Karpas-422 (cell line): ENCODE results near the gene SENP5. TPM values are rescaled to one million over a fixed set of nuclear protein-coding genes. Genes with fewer than 3 reads are reported as not detected.

Experiments
- DNase-seq: peaks from one replicate; pipeline ENCODE4 v3.0.0-alpha.2; 2015
- H2AFZ ChIP-seq: fragments of 200-600 bp; sonication (generic); 2 replicates; pipeline ENCODE4 v1.6.1; 2014; ENCODE audit warnings: antibody characterized with exemption, low read length, mixed read lengths
- H3K27ac ChIP-seq: fragments of 200-600 bp; sonication (generic); 2 replicates; pipeline ENCODE4 v1.5.1; 2014; ENCODE audit warnings: mild to moderate bottlenecking, low read length, moderate library complexity
- H3K27me3 ChIP-seq: fragments of 200-600 bp; sonication (generic); 2 replicates; pipeline ENCODE4 v1.6.1; 2014; ENCODE audit warnings: low read length, mixed read lengths
- H3K36me3 ChIP-seq: fragments of 200-600 bp; sonication (generic); 2 replicates; pipeline ENCODE4 v1.6.1; 2014; ENCODE audit warnings: low read length, mixed read lengths; ENCODE audit not compliant: insufficient read depth
- H3K4me1 ChIP-seq: fragments of 200-600 bp; sonication (generic); 2 replicates; pipeline ENCODE4 v1.6.1; 2014; ENCODE audit warnings: mild to moderate bottlenecking, low read length, mixed read lengths
- H3K4me2 ChIP-seq: fragments of 200-600 bp; sonication (generic); 2 replicates; pipeline ENCODE4 v1.6.1; 2014; ENCODE audit warnings: low read length, low read depth, mild to moderate bottlenecking; ENCODE audit not compliant: poor library complexity, severe bottlenecking
- H3K4me3 ChIP-seq: fragments of 200-600 bp; sonication (generic); 2 replicates; pipeline ENCODE4 v1.5.1; 2014; ENCODE audit warnings: mild to moderate bottlenecking, antibody characterized with exemption, low read length, mixed read lengths
- H3K79me2 ChIP-seq: fragments of 200-600 bp; sonication (generic); 2 replicates; pipeline ENCODE4 v1.6.1; 2014; ENCODE audit warnings: mild to moderate bottlenecking, low read length, mixed read lengths
- H3K9ac ChIP-seq: fragments of 200-600 bp; sonication (generic); 2 replicates; pipeline ENCODE4 v1.6.0; 2014; ENCODE audit warnings: low read length
- H3K9me2 ChIP-seq: fragments of 200-600 bp; sonication (generic), shearing (Covaris generic); replicated peaks from 2 replicates; pipeline ENCODE4 v1.6.0; 2014; ENCODE audit warnings: mild to moderate bottlenecking, low read length, moderate library complexity; ENCODE audit not compliant: insufficient read depth
- H3K9me3 ChIP-seq: fragments of 300-700, 200-600 bp; sonication (generic); 2 replicates; pipeline ENCODE4 v1.6.1; 2014; ENCODE audit warnings: low read length, mixed read lengths
- H4K20me1 ChIP-seq: fragments of 200-600 bp; sonication (generic); 2 replicates; pipeline ENCODE4 v1.6.1; 2014; ENCODE audit warnings: mild to moderate bottlenecking, antibody characterized with exemption, low read length, low read depth; ENCODE audit not compliant: insufficient read depth
- total RNA-seq: library from RNA; depleted of rRNA; stranded (reverse); fragments of >200 nt; shearing (Covaris generic); gene quantifications from 2 replicates; pipeline ENCODE4 v1.2.3, GENCODE V29; 2014; ENCODE audit warnings: low replicate concordance

SENP5 gene
- total RNA-seq, 1 experiment from 2014 or later: 73.3 TPM

DNA sequence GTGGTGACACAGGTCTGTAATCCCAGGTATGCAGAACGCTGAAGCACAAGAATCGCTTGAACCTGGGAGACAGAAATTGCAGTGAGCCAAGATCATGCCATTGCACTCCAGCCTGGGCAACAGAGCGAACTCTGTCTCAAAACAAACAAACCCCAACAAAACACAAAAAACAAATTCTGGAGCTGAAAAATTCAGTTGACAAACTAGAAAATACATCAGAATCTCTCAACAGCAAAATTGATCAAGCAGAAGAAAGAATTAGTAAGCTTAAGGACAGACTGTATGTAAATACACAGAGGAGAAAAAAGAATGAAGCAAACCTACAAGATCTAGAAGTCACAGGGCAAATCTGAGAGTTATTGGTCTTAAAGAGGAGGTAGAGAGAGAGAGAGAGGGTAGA lies 49.3 kb downstream of the SENP5 start:
- H3K27me3 ChIP-seq: no peaks in the 10 kb centered on the region
- peaks cover 29% of the 10 kb centered on the region for H3K36me3 ChIP-seq
- no peak overlapping the region for H3K4me2 ChIP-seq
- no peak for DNase-seq
- no peak overlapping the region for H3K9ac ChIP-seq
- peaks cover 15% of the 10 kb centered on the region for H3K4me1 ChIP-seq
- peaks cover 14% of the 10 kb centered on the region for H3K9me3 ChIP-seq
- no peaks in the 10 kb centered on the region for H3K9me2 ChIP-seq
- H3K79me2 ChIP-seq: 0 out of 2 replicates have a peak, but pooled peaks cover 4% of the 10 kb centered on the region
- H2AFZ ChIP-seq: no peak overlapping the region
- H3K4me3 ChIP-seq: no peak overlapping the region
- no peak overlapping the region for H3K27ac ChIP-seq
- H4K20me1 ChIP-seq: no peaks in the 10 kb centered on the region

DNA sequence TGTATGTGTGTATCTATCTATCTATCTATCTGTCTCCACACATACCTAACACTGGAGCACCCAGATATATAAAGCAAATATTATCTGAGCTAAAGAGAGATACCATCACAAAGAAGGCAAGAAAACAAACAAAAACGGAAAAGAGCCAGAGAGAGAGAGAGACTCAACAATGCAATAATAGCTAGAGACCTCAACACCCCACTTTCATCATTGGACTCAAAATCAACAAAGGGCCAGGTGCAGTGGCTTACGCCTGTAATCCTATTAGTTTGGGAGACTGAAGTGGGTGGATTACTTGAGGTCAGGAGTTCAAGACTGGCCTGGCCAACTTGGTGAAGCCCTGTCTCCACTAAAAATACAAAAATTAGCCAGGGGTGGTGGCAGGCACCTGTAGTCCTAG lies 51.2 kb downstream of the SENP5 start:
- DNase-seq: no peak
- no peak overlapping the region for H2AFZ ChIP-seq
- H3K27ac ChIP-seq: no peak overlapping the region
- no peaks in the 10 kb centered on the region for H3K27me3 ChIP-seq
- no peaks in the 10 kb centered on the region for H4K20me1 ChIP-seq
- no peak overlapping the region for H3K4me3 ChIP-seq
- H3K4me2 ChIP-seq: no peak overlapping the region
- H3K9me3 ChIP-seq: peaks cover 14% of the 10 kb centered on the region
- no peak overlapping the region for H3K9ac ChIP-seq
- peaks cover 15% of the 10 kb centered on the region for H3K4me1 ChIP-seq
- 0 out of 2 replicates have a peak, but pooled peaks cover 6% of the 10 kb centered on the region for H3K79me2 ChIP-seq
- peaks cover 27% of the 10 kb centered on the region for H3K36me3 ChIP-seq
- no peaks in the 10 kb centered on the region for H3K9me2 ChIP-seq

DNA sequence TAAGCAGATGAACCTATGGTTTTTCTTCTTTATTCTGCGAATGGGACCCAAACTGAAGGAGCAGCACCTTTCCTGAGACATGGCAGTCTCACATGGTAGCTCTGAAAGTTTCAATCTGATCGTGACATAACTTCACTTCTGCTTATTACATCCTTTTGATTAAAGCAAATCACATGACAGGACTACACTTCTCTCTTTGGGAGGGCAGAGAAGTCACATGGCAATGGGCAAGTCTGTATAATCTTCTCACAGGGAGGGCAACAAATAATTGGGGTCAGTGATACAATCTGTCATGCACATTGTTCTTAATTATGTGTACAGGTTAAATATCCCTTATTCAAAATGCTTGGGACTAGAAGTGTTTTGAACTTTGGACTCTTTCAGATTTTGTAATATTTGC lies 53.0 kb downstream of the SENP5 start:
- H3K27me3 ChIP-seq: no peaks in the 10 kb centered on the region
- H3K9me2 ChIP-seq: no peaks in the 10 kb centered on the region
- 0 out of 2 replicates have a peak, but pooled peaks cover 6% of the 10 kb centered on the region for H3K79me2 ChIP-seq
- H3K4me2 ChIP-seq: peak overlapping the region; percentile 0
- peaks cover 14% of the 10 kb centered on the region for H3K36me3 ChIP-seq
- H3K4me1 ChIP-seq: peaks cover 15% of the 10 kb centered on the region
- no peak overlapping the region for H2AFZ ChIP-seq
- peaks cover 4% of the 10 kb centered on the region; the same call in 1 of the 2 replicates for H3K9me3 ChIP-seq
- DNase-seq: peak; percentile 72
- H3K4me3 ChIP-seq: no peak overlapping the region
- peak overlapping the region; percentile 10; the same call in 1 of the 2 replicates for H3K27ac ChIP-seq
- H3K9ac ChIP-seq: no peak overlapping the region
- H4K20me1 ChIP-seq: no peaks in the 10 kb centered on the region

DNA sequence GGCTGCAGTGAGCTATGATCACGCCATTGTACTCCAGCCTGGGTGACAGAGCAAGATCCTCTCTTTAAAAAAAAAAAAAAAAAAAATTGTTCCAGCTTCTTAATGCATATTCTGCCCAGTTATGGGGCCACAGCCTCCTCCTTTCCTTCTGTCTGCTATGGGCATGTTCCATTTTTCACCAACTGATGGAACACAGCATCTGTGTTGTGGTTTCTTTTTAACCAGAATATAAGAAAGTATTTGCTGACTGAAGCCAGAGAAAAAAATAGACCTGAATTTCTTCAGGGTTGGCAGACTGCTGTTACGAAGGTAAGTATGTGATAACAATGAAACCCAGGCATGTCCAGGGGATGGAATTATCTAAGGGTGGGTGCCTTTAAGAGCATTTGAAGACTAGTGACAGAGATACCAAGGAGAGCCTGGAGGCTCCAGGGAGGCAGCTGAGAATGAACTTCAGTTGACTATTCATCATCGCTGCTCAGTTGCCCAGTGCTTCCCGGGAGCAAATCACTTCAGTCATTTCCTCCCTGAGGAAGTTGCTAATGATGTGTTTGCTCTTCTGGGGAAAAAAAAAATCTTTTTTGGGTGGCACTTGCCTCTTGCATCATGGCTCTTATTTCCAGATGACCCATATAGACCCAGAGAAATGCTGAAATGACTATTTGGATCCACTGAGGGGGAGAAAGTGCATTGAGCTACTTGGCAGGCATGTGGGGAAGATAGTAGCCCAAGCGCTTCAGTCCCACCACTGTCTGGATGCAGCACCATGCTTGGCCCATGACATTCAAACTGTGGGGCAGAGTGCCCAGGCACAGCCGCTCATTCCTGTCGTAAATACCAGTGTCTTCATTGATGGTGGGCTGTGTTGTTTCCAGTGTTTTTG lies 60.1 kb downstream of the SENP5 start:
- Histone ChIP-seq H3K79me2 (peaks cover 4% of the 10 kb centered on the region; the same call in 1 of the 2 replicates), H3K4me1 (peaks cover 38% of the 10 kb centered on the region), H4K20me1 (no peaks in the 10 kb centered on the region), H3K27me3 (no peaks in the 10 kb centered on the region), H3K27ac (no peak overlapping the region), H3K36me3 (peaks cover 12% of the 10 kb centered on the region; the same call in 1 of the 2 replicates), H3K9ac (no peak overlapping the region), H2AFZ (no peak overlapping the region), H3K4me3 (no peak overlapping the region), H3K9me3 (no peaks in the 10 kb centered on the region), H3K9me2 (no peaks in the 10 kb centered on the region), H3K4me2 (no peak overlapping the region)
- DNase-seq: no peak

DNA sequence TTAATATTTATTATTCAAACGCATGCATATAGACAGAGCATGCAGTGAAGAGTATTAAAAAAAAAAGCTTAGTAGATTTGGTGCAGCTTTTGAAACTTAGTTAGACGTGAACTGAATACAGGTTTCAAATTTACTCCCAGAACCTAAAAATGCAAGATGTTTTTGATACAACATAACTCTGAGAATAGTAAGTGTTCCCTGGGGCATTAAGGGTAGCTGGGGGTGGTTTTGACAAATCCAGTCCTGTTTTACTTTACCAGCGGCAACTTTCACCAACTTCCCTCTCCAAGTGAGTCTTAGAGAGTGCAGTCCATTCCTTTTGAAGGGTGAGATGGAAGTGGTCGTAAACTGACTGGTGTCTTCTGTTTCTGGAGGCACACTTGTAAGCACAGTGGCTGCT lies 63.4 kb downstream of the SENP5 start:
- peaks cover 43% of the 10 kb centered on the region for H3K4me1 ChIP-seq
- H3K4me3 ChIP-seq: peak overlapping the region; percentile 48
- H4K20me1 ChIP-seq: no peaks in the 10 kb centered on the region
- no peaks in the 10 kb centered on the region for H3K9me2 ChIP-seq
- H3K36me3 ChIP-seq: peaks cover 32% of the 10 kb centered on the region; the same call in 1 of the 2 replicates
- H3K27me3 ChIP-seq: no peaks in the 10 kb centered on the region
- H3K9ac ChIP-seq: peak overlapping the region; percentile 33
- peak overlapping the region; percentile 91 for H3K27ac ChIP-seq
- DNase-seq: peak; percentile 54
- no peaks in the 10 kb centered on the region for H3K9me3 ChIP-seq
- H3K79me2 ChIP-seq: peaks cover 9% of the 10 kb centered on the region
- peak overlapping the region; percentile 66 for H3K4me2 ChIP-seq
- no peak overlapping the region for H2AFZ ChIP-seq

DNA sequence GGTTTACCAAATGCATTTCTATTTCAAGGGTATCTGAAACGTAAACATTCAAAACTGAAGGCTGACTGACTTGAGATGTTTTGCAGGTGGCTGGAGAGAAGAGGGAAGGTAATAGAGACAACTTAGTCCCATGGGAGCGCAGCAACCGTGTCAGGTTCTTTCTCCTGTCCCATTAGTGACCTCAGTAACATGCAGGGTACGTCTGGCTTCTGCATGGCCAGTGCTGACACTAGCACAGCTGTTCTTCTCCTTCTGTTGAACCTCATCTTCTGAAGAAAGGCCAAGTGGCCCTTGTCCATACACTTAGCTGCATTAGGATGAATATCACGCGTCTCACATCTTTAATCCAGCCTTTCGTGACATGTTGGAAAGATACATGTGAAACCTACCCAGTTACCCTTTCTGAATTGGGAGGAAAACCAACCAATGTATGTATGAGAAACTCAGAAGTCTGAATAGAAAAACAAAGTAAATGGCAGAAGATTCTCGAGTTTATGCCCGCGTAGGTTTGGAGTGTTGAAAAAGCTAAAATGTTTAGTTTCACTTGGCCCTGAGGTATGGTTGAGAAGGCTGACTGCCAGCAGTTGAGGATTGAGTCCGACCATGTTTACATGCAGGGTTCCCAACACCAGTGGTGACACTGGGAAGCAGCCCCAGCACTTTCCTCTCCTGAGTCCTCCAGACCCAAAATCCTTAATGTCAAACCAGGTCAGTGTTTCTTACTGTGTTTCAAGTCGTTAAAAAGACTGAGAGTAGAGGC lies 64.3 kb downstream of the SENP5 start:
- DNase-seq: peak; percentile 89
- Histone ChIP-seq H3K27ac (peak overlapping the region; percentile 91), H3K36me3 (peaks cover 41% of the 10 kb centered on the region; the same call in 1 of the 2 replicates), H4K20me1 (no peaks in the 10 kb centered on the region), H3K27me3 (no peaks in the 10 kb centered on the region), H3K9me2 (no peaks in the 10 kb centered on the region), H3K9ac (peak overlapping the region; percentile 33), H3K4me2 (peak overlapping the region; percentile 66), H3K9me3 (no peaks in the 10 kb centered on the region), H3K79me2 (peaks cover 13% of the 10 kb centered on the region), H3K4me1 (peaks cover 43% of the 10 kb centered on the region), H2AFZ (no peak overlapping the region), H3K4me3 (peak overlapping the region; percentile 48)

DNA sequence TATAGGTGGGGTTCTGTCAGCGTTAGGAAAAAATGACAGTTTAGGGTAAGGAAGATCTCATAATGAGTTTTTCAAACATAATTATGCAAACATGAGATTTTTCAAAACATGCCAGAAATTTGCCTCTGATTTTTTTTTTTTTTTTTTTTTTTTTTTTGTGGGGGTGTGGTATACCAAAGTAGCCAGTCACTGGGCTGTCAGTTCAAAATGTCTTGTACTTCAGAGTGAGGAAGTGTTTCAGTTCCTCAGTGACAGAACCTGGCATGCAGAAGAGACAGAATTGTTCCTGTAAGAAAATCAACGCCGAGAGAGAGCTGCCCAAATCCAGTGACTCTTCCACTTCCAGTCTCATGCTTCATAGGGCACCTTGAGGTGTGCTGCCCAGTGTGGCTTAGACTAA lies 64.9 kb downstream of the SENP5 start:
- H3K4me1 ChIP-seq: peaks cover 43% of the 10 kb centered on the region
- H3K9ac ChIP-seq: peak overlapping the region; percentile 33
- H2AFZ ChIP-seq: no peak overlapping the region
- H3K36me3 ChIP-seq: peaks cover 47% of the 10 kb centered on the region
- no peaks in the 10 kb centered on the region for H3K9me3 ChIP-seq
- H3K79me2 ChIP-seq: peaks cover 19% of the 10 kb centered on the region
- peak overlapping the region; percentile 48; the same call in 1 of the 2 replicates for H3K4me3 ChIP-seq
- H3K4me2 ChIP-seq: peak overlapping the region; percentile 66
- H3K27me3 ChIP-seq: no peaks in the 10 kb centered on the region
- no peaks in the 10 kb centered on the region for H3K9me2 ChIP-seq
- DNase-seq: peak; percentile 75
- H3K27ac ChIP-seq: peak overlapping the region; percentile 91
- no peaks in the 10 kb centered on the region for H4K20me1 ChIP-seq

DNA sequence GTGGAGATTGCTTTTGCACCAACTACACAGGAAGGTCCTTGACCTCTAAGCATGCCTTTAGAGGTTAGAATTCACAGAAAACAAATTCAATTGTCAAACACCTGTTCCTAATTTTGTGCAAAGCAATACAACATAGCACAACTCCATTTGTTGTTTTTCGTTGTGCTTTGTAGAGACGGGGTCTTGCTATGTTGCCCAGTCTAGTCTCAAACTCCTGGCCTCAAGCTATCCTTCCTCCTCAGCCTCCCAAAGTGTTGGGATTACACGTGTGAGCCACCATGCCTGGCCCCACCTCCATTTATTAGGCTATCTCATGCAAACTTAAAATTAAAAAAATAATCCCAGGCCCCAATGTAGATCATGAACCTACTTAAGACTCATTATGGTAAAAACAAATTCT lies 68.6 kb downstream of the SENP5 start:
- DNase-seq: no peak
- no peaks in the 10 kb centered on the region for H3K9me3 ChIP-seq
- H3K36me3 ChIP-seq: peaks cover 55% of the 10 kb centered on the region

More for the DNA sequence above, 68.6 kb downstream of the SENP5 start:
- no peak overlapping the region for H2AFZ ChIP-seq
- H3K27me3 ChIP-seq: no peaks in the 10 kb centered on the region
- no peak overlapping the region for H3K27ac ChIP-seq
- peaks cover 51% of the 10 kb centered on the region for H3K79me2 ChIP-seq
- no peak overlapping the region for H3K9ac ChIP-seq
- H3K4me3 ChIP-seq: no peak overlapping the region
- H3K4me1 ChIP-seq: peaks cover 44% of the 10 kb centered on the region
- no peak overlapping the region for H3K4me2 ChIP-seq
- no peaks in the 10 kb centered on the region for H3K9me2 ChIP-seq
- H4K20me1 ChIP-seq: 0 out of 2 replicates have a peak, but pooled peaks cover 3% of the 10 kb centered on the region
